PC-3 (cell line): ENCODE results near the gene BLOC1S1.

Experiments used
- CTCF ChIP-seq: fragments of 300-600 bp; sonication (generic); conservative IDR thresholded peaks from 2 replicates; pipeline ENCODE4 v1.5.1; 2017; ENCODE audit warnings: antibody characterized with exemption, low read depth, mild to moderate bottlenecking, low read length
- EZH2 ChIP-seq: fragments of 300-600 bp; sonication (generic); IDR thresholded peaks from one replicate; pipeline ENCODE4 v1.6.1; 2017; ENCODE audit warnings: antibody characterized with exemption, mild to moderate bottlenecking, low read length; ENCODE audit not compliant: unreplicated experiment

GRCh38 chr12:55683676-55684075, 32.2 kb upstream of the BLOC1S1 start:
- TF ChIP-seq CTCF = no peak
- no peak for TF ChIP-seq EZH2
